Endothelial cell of umbilical vein (primary cell): ENCODE results near the gene PPP1R9B.

Experiments used
- EZH2 ChIP-seq: IDR thresholded peaks from 2 replicates; pipeline ENCODE4 v1.6.1; 2012; ENCODE audit warnings: borderline replicate concordance, low read depth, mild to moderate bottlenecking, moderate library complexity, low read length, inconsistent platforms; ENCODE audit not compliant: severe bottlenecking
- POLR2A ChIP-seq: IDR thresholded peaks from 2 replicates; pipeline ENCODE4 v1.6.1; 2012; ENCODE audit warnings: low read depth, mild to moderate bottlenecking, control low read depth, low read length
- TF ChIP-seq, protein P1 (sequence below), 2 donors: IDR thresholded peaks; 1 replicate in 1 of 2; 2 replicates in 1 of 2; pipeline ENCODE4 v1.5.1; 2011; ENCODE audit warnings: low read length in 2 of 2, mild to moderate bottlenecking in 2 of 2, moderate library complexity in 2 of 2, control low read depth in 1 of 2, inconsistent platforms in 1 of 2, low read depth in 1 of 2; ENCODE audit not compliant: insufficient read depth in 1 of 2; ENCODE audit errors: extremely low read depth in 1 of 2

DNA sequence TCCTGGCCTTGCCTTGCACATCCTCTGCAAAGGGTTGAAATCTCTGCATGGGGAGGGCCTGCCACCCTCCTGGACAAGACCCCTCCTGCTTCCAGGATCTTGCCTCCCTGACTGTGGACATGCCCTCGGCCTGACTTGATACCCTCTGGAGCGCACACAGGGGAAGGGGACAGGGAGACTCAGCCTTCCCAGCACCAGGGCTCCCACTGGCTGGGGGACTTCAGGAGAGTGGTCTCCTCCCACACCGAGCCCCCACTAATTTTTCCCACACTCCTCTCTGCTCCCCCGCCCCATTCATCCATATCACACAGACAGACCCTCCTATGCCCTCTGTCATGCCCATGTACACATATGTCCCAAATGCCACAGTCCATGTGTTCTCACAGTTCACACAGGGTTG is 29.6 kb upstream of the PPP1R9B start:
- TF ChIP-seq, protein P1, sequence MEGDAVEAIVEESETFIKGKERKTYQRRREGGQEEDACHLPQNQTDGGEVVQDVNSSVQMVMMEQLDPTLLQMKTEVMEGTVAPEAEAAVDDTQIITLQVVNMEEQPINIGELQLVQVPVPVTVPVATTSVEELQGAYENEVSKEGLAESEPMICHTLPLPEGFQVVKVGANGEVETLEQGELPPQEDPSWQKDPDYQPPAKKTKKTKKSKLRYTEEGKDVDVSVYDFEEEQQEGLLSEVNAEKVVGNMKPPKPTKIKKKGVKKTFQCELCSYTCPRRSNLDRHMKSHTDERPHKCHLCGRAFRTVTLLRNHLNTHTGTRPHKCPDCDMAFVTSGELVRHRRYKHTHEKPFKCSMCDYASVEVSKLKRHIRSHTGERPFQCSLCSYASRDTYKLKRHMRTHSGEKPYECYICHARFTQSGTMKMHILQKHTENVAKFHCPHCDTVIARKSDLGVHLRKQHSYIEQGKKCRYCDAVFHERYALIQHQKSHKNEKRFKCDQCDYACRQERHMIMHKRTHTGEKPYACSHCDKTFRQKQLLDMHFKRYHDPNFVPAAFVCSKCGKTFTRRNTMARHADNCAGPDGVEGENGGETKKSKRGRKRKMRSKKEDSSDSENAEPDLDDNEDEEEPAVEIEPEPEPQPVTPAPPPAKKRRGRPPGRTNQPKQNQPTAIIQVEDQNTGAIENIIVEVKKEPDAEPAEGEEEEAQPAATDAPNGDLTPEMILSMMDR (IDR thresholded peaks at IDR 0.05; ENCODE audit: extremely low read depth in 1 of 2, insufficient read depth in 1 of 2, low read depth in 1 of 2, low read length in 2 of 2), result no peak
- TF ChIP-seq POLR2A (no peak), EZH2 (no peak)
